SKM-1 (cell line): ENCODE data around the gene APOF.
"Not testable (repeated sequence)": the region's sequence is repeated elsewhere in the genome, so short reads cannot be mapped to it uniquely, and the experiment has no call there.

Source experiments
- DNase-seq: peaks from one replicate; lab custom pipeline; 2025; ENCODE audit not compliant: unreplicated experiment; lab: John Stamatoyannopoulos, UW

The APOF gene

DNA sequence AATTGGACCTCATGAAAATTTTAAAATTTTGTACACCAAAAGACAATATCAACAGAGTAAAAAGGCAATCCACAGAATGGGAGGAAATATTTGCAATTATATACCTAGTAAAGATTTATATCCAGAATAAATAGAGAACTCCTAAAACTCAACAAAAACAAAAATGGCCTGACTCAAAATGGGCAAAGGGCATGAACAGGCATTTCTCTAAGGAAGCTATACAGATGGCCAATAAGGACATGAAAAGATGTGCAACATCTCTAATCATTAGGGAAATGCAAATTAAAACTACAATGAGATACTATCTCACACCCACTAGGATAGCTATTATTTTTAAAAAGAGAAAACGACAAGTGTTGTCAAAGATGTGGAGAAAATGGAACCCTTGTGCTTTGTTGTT, 10.9 kb upstream of the APOF start:
- no peak for DNase-seq

DNA sequence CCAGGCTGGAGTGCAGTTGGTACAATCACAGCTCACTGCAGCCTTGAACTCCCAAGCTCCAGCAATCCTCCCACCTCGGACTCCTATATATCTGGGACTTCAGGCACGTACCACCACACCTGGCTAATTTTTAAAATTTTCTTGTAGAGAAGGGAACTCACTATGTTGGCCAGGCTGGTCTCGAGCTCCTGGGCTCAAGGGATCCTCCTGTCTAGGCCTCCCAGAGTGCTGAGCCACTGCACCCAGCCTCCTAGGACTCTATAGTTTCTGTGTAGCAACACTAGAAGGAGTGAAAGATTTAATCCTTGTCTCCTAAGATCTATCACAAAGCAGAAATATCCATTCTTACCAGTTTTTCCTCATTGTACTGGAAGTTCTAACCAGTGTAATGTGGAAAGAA, 4.3 kb upstream of the APOF start:
- DNase-seq: no peak

DNA sequence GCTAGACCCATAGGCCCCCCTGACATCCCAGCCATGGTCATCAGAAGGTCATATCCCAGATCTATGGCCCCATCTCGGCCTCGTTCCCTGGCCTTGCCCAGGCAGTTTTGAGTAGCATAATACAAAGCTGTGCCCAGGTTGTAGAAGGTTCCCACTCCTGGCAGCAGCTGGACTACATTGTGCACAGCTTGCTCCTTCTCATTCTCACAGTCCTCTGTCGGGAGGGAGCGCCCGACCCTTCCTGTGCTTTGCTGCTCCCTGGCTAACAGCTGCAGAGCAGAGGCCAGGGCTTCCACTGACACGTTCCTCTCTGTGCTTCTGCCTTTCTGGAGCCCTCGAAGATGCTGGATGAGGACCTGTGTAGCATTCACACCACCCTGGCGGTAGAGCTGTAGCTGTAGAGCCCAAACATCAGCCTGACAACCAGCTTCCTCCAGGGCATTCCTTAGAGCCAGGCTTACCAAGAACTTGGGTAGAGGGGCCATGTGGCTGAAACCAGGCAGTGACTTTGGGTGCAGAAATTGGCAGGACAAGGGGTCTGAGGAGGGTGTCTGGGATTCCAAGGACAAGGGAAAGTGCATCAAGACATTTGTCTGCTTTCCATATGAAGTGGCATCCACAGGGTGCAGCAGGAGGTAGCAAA, 1.0 kb downstream of the APOF start:
- no peak for DNase-seq

DNA sequence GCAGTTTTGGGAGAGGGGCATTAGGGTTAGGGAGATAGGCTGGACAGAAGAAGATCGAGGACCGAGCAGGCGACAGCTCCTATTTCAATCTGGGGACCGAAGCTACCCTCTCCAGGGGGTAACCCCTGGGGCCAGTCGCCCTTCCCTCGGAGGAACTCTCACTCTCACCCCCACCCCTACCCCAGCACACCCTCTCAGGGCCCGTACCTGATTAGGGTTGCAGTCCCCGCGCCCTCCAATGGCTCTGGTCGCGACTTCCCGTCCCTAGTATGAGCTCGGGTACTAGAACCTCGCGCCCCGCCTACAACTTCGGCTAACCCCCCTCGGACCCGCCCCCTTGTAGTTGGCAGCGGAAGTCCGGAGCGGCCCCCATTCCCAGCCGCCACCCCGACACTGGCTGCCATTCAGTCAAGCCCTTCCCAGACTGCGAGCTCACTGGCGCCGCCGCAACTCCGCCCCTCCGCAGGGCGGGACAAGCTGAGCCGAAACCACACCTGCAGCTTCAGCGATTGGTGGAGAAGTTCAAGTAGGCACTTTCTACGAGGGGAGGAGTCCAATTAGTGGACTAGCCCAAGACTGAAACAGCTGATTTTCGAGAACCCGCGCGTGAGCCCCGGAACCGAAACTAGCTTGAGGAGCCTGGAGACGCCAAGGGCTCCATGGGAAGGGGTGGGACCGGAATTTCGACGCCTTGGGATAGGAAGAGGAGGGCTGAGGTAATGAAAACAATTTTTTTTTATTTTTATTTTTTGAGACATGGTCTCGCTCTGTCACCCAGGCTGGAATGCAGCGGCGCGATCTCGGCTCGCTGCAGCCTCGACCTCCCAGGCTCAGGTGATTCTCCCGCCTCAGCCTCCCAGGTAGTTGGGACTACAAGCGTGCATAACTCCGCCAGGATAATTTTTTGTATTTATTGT, 2.5 kb downstream of the APOF start, which contains the start of gene STAT2:
STAT2 (minus strand) TSS at position 257 of the 917 bp plus-strand sequence. CDS start 3,536 bp downstream, outside the sequence.
- DNase-seq: peak; percentile 93

DNA sequence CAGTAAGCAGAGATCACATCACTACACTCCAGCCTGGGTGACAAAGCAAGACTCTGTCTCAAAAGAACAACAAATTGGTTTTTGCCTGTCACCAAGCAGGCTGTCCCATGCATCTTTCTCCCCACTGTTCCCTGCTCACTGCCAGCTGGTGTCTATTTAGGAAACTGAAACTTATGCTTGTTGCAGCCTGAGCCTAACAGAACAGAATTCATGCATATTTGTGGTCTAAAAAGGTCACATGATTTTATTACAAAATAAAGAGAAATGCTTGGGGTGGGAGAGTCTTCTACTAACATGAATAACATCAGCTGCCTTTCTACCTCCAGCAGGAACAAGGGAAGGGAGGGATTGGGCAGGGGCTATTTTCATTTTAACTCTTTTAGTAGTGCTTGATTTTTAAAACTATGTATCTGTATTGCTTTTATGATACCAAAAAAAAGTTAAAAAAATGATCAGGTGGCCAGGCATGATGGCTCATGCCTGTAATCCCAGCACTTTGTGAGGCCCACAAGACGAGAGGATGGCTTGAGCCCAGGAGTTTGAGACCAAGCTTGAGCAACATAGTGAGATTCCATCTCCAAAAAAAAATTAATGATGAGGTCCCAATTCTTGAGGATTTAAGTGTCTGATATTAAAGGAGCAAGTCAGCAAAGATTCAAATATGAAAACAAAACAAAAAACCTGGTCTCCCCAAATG, 3.7 kb downstream of the APOF start:
- no peak for DNase-seq

DNA sequence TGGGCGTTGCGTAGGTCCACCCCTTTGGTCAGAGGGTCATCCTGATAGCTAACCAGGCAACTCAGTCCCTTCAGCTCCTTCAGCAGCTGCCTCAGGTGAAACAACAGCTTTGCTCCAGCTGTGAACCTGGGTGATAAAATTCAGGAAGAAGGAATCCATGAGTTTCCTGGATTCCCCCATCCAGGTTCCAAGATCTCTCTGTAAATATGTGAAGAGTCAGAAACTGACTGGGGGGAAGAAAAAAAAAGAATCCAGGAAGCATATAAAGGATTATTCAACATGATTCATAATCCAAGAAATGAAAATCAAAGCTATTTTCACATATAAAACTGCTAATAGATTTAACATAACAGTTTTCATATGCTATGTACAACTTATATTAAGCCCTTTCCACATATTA, 11.3 kb downstream of the APOF start:
- DNase-seq: no peak

DNA sequence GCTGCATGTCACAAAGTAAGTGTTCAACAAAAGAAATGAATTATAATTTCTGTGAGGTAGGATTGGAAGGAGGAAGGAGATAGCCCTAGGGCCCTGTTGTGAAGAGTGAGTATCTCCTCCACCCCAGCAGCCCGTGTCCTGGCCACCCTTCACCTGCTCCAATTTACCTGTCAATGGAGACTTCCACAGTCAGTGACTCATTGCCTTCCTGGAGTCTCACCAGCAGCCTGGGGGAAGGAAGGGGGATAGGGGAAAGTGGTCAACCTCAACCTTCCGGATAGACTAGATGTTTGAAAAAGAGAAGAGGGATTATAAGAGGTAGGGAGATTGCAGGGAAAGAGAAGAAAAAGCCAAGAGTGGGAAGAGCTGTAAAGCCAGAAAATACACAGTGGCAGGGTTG, 12.0 kb downstream of the APOF start:
- no peak for DNase-seq

- no peak for DNase-seq
These were observed 13.9 kb downstream of the APOF start for GRCh38 chr12:56348776-56349175.

DNA sequence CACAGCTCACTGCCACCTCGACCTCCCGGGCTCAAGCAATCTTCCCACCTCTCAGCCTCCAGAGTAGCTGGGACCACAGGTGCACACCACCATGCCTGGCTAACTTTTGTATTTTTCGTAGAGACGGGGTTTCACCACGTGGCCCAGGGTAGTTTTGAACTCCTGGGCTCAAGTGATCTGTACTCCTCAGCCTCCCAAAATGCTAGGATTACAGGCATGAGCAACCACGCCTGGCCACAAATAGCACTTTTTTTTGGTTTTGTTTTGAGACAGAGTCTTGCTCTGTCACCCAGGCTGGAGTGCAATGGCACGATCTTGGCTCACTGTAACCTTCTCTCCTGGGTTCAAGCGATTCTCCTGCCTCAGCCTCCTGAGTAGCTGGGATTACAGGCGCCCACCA, 15.4 kb downstream of the APOF start:
- not testable (repeated sequence) for DNase-seq

- DNase-seq: no peak
These were observed 16.0 kb downstream of the APOF start for GRCh38 chr12:56346675-56347074.

- not testable (repeated sequence) for DNase-seq
These were observed 20.4 kb downstream of the APOF start for GRCh38 chr12:56342290-56342689.

- DNase-seq: no peak
These were observed 21.0 kb downstream of the APOF start for GRCh38 chr12:56341616-56342015.

DNA sequence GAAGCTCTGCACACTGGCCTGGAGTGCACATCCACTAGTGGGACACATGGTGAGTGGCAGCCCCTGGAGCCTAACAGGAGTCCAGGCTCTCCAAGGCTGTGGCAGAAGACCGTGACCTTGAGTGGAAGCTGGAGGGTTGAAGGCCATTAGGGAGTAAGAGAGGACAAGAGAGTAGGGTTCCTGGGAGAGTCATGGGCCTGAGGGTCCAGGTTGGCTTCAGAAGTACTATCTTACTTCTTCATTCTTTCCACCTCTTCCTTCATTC, 23.6 kb downstream of the APOF start:
- no peak for DNase-seq

DNA sequence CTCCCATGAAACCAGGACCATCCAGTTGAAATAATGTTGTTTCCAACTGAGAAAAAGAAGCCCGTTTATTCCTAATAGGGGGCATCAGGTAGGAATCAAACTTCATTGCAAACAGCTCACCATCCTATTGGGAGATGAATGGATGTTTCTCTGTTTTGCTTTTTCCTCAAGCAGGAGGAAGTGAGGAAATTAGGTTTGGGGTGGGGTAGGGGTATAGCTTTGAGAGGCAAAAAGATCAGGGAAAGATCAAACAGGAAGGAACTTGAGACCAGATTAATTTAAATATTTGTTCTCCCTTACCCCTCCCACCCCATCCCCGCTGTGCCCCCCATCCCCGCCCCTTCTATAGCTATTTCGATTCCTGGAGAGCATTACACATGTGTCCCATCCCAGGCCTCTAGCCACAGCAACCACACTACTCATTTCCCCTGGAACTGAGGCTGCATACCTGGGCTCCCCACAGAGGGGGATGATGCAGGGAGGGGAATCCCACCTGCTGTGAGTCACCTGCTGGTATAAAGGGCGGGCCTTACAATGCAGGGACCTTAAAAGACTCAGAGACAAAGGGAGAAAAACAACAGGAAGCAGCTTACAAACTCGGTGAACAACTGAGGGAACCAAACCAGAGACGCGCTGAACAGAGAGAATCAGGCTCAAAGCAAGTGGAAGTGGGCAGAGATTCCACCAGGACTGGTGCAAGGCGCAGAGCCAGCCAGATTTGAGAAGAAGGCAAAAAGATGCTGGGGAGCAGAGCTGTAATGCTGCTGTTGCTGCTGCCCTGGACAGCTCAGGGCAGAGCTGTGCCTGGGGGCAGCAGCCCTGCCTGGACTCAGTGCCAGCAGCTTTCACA, 24.1 kb downstream of the APOF start, which contains the start of gene IL23A:
IL23A (plus strand) TSS at position 577 of the 850 bp plus-strand sequence; CDS start at position 738, 161 bp downstream.
- DNase-seq: no peak

GRCh38 chr12:56337753-56338251, 24.9 kb downstream of the APOF start:
- DNase-seq: no peak

DNA sequence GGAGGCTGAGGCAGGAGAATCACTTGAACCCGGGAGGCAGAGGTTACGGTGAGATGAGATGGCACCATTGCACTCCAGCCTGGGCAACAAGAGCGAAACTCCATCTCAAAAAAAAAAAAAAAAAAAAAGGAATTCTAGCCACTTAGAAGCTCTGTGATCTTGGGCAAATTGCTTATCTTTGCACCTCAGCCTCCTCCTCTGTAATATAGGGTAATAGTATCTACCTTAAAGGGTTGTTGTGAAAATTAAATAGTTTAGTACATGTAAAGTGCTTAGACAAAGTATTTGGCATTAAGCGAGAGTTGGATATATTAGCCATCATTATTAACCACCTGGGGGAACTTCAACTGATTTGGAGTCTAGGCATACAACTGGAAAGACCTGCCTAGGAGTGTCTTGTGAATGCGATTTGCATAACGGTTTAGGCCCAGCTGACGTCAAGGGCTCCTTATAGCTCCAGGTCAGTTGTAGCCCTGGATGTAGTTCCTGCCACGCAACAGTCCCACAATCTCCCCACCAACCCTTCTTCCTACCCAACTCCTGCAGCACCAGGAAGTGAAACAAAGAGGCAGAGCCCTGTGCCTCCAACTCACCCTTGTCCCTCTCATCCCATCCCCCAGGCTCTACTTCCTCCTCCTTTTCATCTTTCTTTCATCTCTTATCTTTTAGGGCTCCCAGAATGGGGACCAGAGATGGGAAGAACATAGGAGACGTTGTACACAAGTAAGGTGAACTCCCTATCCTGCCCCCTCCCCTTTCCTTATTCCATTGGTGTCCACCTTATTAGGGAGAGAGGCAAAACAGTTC, 26.1 kb downstream of the APOF start:
- DNase-seq: peak; percentile 65

DNA sequence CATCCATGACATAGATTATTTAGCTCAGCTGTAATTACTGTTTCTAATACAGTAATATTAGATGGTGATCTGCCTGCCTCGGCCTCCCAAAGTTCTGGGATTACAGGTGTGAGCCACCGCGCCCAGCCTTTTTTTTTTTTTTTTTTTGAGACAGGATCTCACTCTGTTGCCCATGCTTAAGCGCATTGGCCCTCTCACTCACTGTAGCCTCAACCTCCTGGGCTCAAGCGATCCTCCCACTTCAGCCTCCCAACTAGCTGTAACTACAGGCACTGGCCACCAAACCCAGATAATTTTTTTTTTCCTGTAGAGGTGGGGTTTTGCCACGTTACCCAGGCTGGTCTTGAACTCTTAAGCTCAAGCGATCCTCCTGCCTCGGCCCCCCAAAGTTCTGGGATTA, 27.1 kb downstream of the APOF start:
- DNase-seq: not testable (repeated sequence)

DNA sequence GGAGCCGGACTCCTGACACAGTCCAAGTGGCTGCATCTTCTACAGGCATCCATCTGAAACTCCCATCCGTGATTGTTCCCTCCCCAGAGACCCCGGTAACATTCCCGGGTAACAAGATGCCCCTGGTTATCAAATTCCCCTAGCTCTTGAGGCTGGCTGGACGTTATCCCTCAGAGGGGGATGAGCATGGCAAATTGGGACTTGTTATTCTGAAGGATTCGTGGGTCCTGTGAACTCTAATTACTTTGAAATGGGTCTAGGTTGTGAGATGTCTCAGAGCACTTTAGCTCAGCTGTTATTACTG, 28.2 kb downstream of the APOF start:
- no peak for DNase-seq

DNA sequence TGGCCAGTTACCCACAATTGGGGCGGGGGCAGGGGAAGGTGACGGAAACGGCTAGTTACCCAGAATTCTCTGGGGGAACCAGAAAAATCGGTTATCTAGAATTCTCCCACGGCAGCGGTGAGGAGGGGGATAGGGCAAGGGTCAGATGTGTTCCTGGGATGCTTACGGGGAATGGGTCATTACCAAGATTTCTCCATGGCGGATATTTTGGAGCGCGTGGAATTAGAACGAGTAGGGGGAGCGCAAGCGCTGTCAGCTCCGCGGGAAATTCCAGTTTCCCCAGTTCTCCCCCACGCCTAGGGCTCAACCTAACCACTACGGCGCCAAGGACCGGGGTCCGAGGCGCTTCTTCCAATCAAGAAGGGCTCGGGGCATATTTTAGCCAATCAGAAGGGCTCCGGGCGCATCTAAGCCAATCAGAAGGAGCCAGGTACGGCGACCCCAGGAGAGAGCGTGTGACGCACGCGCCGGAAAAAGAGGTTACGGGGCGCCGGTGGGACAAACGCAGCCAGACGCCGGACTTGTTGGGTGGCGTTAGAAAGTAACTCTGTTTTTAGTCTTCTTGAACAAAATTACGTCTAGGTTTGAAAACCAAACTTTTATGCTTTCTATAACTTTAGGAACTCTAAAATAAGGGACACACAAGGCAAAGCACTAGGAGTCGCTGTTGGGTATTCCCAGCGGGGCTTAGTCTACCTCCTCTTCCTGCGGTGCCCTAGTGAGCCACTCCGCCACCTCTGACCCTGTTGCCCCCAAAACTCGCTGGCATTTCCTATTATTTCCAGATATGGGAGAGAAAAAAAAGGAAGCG, 28.8 kb downstream of the APOF start, which contains the start of gene PAN2:
PAN2 (minus strand) TSS at position 322 of the 811 bp plus-strand sequence. CDS start 906 bp downstream, outside the sequence.
- DNase-seq: peak; percentile 63
